Adrenal gland (tissue), 12 donors: ENCODE data around the gene CCNE1. TPM values are rescaled to one million over a fixed set of nuclear protein-coding genes. Genes with fewer than 3 reads are reported as not detected.

Experiments used
- DNase-seq, 7 donors: peaks; one replicate each; pipeline ENCODE4 v3.0.0-alpha.2; 2019 to 2020
- H3K27ac ChIP-seq, 5 donors: fragments of 200-600 bp; sonication (generic) in 4 of 5; 1 replicate in 3 of 5; 2 replicates in 2 of 5; pipeline versions ENCODE4 v1.5.1 to v1.8.0; 2016 to 2020; ENCODE audit warnings: mild to moderate bottlenecking in 1 of 5
- H3K27me3 ChIP-seq: fragments of 200-600 bp; 2 replicates; pipeline ENCODE4 v1.8.0; 2021
- H3K36me3 ChIP-seq, 2 donors: fragments of 200-600 bp; replicated peaks in 1 of 2; 1 replicate in 1 of 2; 2 replicates in 1 of 2; pipeline versions ENCODE4 v1.5.1 to v1.8.0; 2018 to 2022
- H3K4me1 ChIP-seq, 2 donors: fragments of 200-600 bp; replicated peaks in 1 of 2; 1 replicate in 1 of 2; 2 replicates in 1 of 2; pipeline versions ENCODE4 v1.5.1 to v1.8.0; 2018 to 2021
- H3K4me3 ChIP-seq, 4 donors: fragments of 200-600 bp; sonication (generic) in 3 of 4; one replicate each; pipeline ENCODE4 v1.5.1; 2016 to 2018
- H3K9me3 ChIP-seq, 3 donors: fragments of 200-600 bp; sonication (generic) in 1 of 3; replicated peaks in 1 of 3; 1 replicate in 2 of 3; 2 replicates in 1 of 3; pipeline versions ENCODE4 v1.5.1 to v1.8.0; 2016 to 2021
- POLR2A ChIP-seq, 2 donors: fragments of 450-650 bp; IDR thresholded peaks; one replicate each; pipeline ENCODE4 v1.6.1; 2017; ENCODE audit warnings: antibody characterized with exemption in 2 of 2, mild to moderate bottlenecking in 2 of 2, moderate library complexity in 1 of 2
- WGBS, 4 donors: extraction: QIAGEN DNeasy Blood & Tissue Kit in 2 of 4; methylation state at CpG; one replicate each; pipeline versions ENCODE4 v1.1.5 to v1.1.7; 2013 to 2017; 5-methylcytosine and 5-hydroxymethylcytosine counted together
- intact Hi-C, 2 donors: fragments of 100-400 bp; cut with DNase I; formaldehyde crosslinking; loops; one replicate each; pipeline versions ENCODE4 v1.14.1 to v1.15.0; 2022 to 2023
- polyA plus RNA-seq, 3 donors: library from polyadenylated mRNA; stranded (reverse); fragments of 200-250 nt in 2 of 3; fragments of 350-450 nt in 1 of 3; fragmentation: Illumina TruSeq in 1 of 3; extraction: RNeasy Lipid Tissue Mini Kit (QIAGEN cat#74804) in 1 of 3; gene quantifications; one replicate each; pipeline ENCODE4 v1.2.3, GENCODE V29; 2013 to 2014
- total RNA-seq, 9 donors: library from RNA; depleted of rRNA in 4 of 9; stranded (reverse); fragments of >200 nt in 4 of 9; fragments of 120-200 nt in 1 of 9; fragmentation: NEBNext Ultra II Directional in 1 of 9; extraction: Animal tissue kit (Norgen Biotek cat#: 25700) in 1 of 9; gene quantifications; one replicate each; pipeline versions ENCODE4 v1.1.0 to v1.2.4, GENCODE V29; 2013 to 2023
- TF ChIP-seq, protein P1 (sequence below), 6 experiments: fragments of 450-650 bp in 4 of 6; fragments of 200-600 bp in 2 of 6; sonication (generic) in 1 of 6; IDR thresholded peaks; 1 replicate in 5 of 6; 2 replicates in 1 of 6; pipeline versions ENCODE4 v1.5.1 to v1.8.0; 2016 to 2021; ENCODE audit warnings: antibody characterized with exemption in 6 of 6, mild to moderate bottlenecking in 2 of 6, moderate library complexity in 1 of 6
- donor health status: healthy with polysubstance abuse.
- donor health status: Bipolar disorder and iron deficiency.
- donor health status: DM: yes; HTN: yes; CAD: no.
- donor health status: DM: no; HTN: no; CAD: no.
- donor health status: DM: no; HTN: no; CAD: no.
- donor health status: DM: yes; HTN: yes; CAD: no.

CCNE1 gene
- total and polyA plus RNA-seq, 12 donors, result 3.0 to 67.7 (median 7.9) TPM

GRCh38 chr19:29860492-29860891 lies 48.7 kb downstream of the CCNE1 start:
- Histone ChIP-seq H3K4me3 (no peak overlapping the region), H3K9me3 (no peaks in the 10 kb centered on the region), H3K36me3 (no peaks in the 10 kb centered on the region), H3K4me1 (no peaks in the 10 kb centered on the region), H3K27me3 (no peaks in the 10 kb centered on the region), H3K27ac (no peak overlapping the region)
- WGBS, 4 donors, result 86 to 96% (median 91%) methylated on average over 1 to 3 of the region's 3 CpGs
- TF ChIP-seq, protein P1, sequence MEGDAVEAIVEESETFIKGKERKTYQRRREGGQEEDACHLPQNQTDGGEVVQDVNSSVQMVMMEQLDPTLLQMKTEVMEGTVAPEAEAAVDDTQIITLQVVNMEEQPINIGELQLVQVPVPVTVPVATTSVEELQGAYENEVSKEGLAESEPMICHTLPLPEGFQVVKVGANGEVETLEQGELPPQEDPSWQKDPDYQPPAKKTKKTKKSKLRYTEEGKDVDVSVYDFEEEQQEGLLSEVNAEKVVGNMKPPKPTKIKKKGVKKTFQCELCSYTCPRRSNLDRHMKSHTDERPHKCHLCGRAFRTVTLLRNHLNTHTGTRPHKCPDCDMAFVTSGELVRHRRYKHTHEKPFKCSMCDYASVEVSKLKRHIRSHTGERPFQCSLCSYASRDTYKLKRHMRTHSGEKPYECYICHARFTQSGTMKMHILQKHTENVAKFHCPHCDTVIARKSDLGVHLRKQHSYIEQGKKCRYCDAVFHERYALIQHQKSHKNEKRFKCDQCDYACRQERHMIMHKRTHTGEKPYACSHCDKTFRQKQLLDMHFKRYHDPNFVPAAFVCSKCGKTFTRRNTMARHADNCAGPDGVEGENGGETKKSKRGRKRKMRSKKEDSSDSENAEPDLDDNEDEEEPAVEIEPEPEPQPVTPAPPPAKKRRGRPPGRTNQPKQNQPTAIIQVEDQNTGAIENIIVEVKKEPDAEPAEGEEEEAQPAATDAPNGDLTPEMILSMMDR (IDR thresholded peaks at IDR 0.05), result no peak
- no peak for TF ChIP-seq POLR2A (IDR thresholded peaks at IDR 0.05)
- intact Hi-C loops, result no loop called here
- no peak for DNase-seq

GRCh38 chr19:29861574-29861973 lies 49.8 kb downstream of the CCNE1 start:
- Histone ChIP-seq H3K4me3 (no peak overlapping the region), H3K9me3 (no peaks in the 10 kb centered on the region), H3K27me3 (no peaks in the 10 kb centered on the region), H3K27ac (no peak overlapping the region), H3K36me3 (no peaks in the 10 kb centered on the region), H3K4me1 (no peaks in the 10 kb centered on the region)
- 77 to 84% (median 81%) methylated on average over 7 of the region's 7 CpGs for WGBS, 4 donors
- intact Hi-C loops, result no loop called here
- TF ChIP-seq, protein P1 (IDR thresholded peaks at IDR 0.05), result no peak
- TF ChIP-seq POLR2A (IDR thresholded peaks at IDR 0.05), result no peak
- DNase-seq, result no peak

- no peaks in the 10 kb centered on the region for H3K36me3 ChIP-seq
- no peak overlapping the region for H3K4me3 ChIP-seq
- peak in 3 of 7 donors; percentile 40 to 43 (median 40) for DNase-seq
- H3K4me1 ChIP-seq, result peaks cover 0 to 2% of the 10 kb centered on the region in 2 donors
- WGBS, 4 donors, result 28 to 37% (median 36%) methylated on average over 3 to 5 of the region's 5 CpGs
- H3K9me3 ChIP-seq, result peaks cover 0 to 5% (median 0%) of the 10 kb centered on the region in 3 donors
- H3K27me3 ChIP-seq, result no peaks in the 10 kb centered on the region
- no peak for TF ChIP-seq POLR2A (IDR thresholded peaks at IDR 0.05)
- TF ChIP-seq, protein P1 (IDR thresholded peaks at IDR 0.05), result no peak
- H3K27ac ChIP-seq, result no peak overlapping the region
- intact Hi-C loops, result no loop called here
These were observed 54.2 kb downstream of the CCNE1 start for GRCh38 chr19:29866011-29866410.

DNA sequence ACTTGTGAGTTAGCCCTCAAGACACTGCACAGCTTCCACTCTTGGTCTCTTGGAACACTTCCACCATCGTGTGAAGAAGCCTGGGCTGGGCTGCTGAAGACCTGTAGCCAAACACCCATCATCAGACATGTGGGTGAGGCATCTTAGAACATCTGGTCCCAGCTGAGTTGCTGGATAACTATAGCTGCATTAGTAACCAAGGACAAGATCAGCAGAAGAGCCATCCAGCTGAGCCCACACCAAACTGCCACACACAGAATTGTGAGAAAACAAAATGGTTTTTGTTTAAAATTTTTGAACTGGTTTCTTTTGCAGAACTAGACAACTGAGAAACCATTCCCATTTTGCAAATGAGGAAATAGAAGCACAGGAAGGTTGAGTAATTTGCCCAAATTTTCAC lies 56.2 kb downstream of the CCNE1 start:
- 94 to 100% (median 100%) methylated on average over 1 of the region's 1 CpG for WGBS, 4 donors
- TF ChIP-seq POLR2A (IDR thresholded peaks at IDR 0.05), result no peak
- TF ChIP-seq, protein P1 (IDR thresholded peaks at IDR 0.05), result no peak
- Histone ChIP-seq H3K4me1 (peaks cover under 1 to 11% of the 10 kb centered on the region in 2 donors), H3K4me3 (no peak overlapping the region), H3K27ac (no peak overlapping the region), H3K36me3 (no peaks in the 10 kb centered on the region), H3K27me3 (no peaks in the 10 kb centered on the region), H3K9me3 (peaks cover 0 to 5% (median 0%) of the 10 kb centered on the region in 3 donors)
- DNase-seq, result no peak
- intact Hi-C loops, result no loop called here
